Calu3 (cell line): Measurements from ENCODE around the gene B4GALT4. TPM values are rescaled to one million over a fixed set of nuclear protein-coding genes. Genes with fewer than 3 reads are reported as not detected.

ENCODE experiments used
- BruUV-seq: library from RNA; stranded (reverse); fragments of 400-500 nt; replicated peaks from 2 replicates; lab custom pipeline; 2021; lab: Mats Ljungman, UMichigan
- CTCF ChIA-PET: fragments of 300-600 bp; sonication (Branson Sonifier 250); formaldehyde crosslinking; loops from one replicate; lab custom pipeline; 2022; ENCODE audit warnings: antibody characterized with exemption; lab: Charles Lee
- DNase-seq: peaks from one replicate; pipeline ENCODE4 v3.0.0; 2022
- H3K27ac Mint-ChIP-seq: one replicate; pipeline ENCODE4 v1.8.0; 2022; ENCODE audit warnings: mixed read lengths; ENCODE audit not compliant: unreplicated experiment
- H3K27me3 Mint-ChIP-seq: one replicate; pipeline ENCODE4 v1.8.0; 2022; ENCODE audit warnings: mixed read lengths; ENCODE audit not compliant: unreplicated experiment
- H3K36me3 Mint-ChIP-seq: one replicate; pipeline ENCODE4 v1.8.0; 2022; ENCODE audit warnings: mild to moderate bottlenecking, moderate library complexity, mixed read lengths; ENCODE audit not compliant: insufficient read depth, unreplicated experiment
- H3K4me1 Mint-ChIP-seq: one replicate; pipeline ENCODE4 v1.8.0; 2022; ENCODE audit warnings: mild to moderate bottlenecking, low read depth, mixed read lengths; ENCODE audit not compliant: unreplicated experiment
- H3K4me3 Mint-ChIP-seq: one replicate; pipeline ENCODE4 v1.8.0; 2022; ENCODE audit warnings: mild to moderate bottlenecking, low read depth, moderate library complexity, mixed read lengths; ENCODE audit not compliant: unreplicated experiment
- H3K9me3 Mint-ChIP-seq: one replicate; pipeline ENCODE4 v1.8.0; 2022; ENCODE audit warnings: low read depth, mixed read lengths; ENCODE audit not compliant: unreplicated experiment
- CTCF ChIP-seq: fragments of 200-600 bp; IDR thresholded peaks from one replicate; pipeline ENCODE4 v1.8.0; 2022; ENCODE audit warnings: antibody characterized with exemption; ENCODE audit not compliant: unreplicated experiment
- intact Hi-C: fragments of 100-400 bp; cut with micrococcal nuclease; formaldehyde crosslinking; loops from one replicate; pipeline ENCODE4 v1.10.0; 2022; ENCODE audit not compliant: unreplicated experiment
- total RNA-seq: library from RNA; stranded (reverse); gene quantifications from 2 replicates; pipeline ENCODE4 v1.2.3, GENCODE V29; 2022

Gene B4GALT4
- total RNA-seq, 1 experiment from 2014 or later: 38.7 TPM

GRCh38 chr3:119259821-119260220 lies 19.1 kb upstream of the B4GALT4 start:
- no TSS peak for BruUV-seq
- CTCF ChIA-PET: no interaction called here
- TF ChIP-seq CTCF: no peak
- intact Hi-C loops: no loop called here
- Mint-ChIP-seq H3K9me3 (peaks cover 2% of the 10 kb centered on the region), H3K4me3 (no peak overlapping the region), H3K4me1 (peaks cover 19% of the 10 kb centered on the region), H3K27me3 (no peaks in the 10 kb centered on the region), H3K36me3 (peaks cover 8% of the 10 kb centered on the region), H3K27ac (no peak overlapping the region)
- DNase-seq: no peak

- no peak for DNase-seq
- CTCF ChIA-PET: interaction anchor here (2.1 kb wide), 1 partner anchor 18 kb away, joined by 9 read pairs; the partner anchor contains the start of gene B4GALT4
- no peaks in the 10 kb centered on the region for H3K27me3 Mint-ChIP-seq
- intact Hi-C loops: no loop called here
- no peak overlapping the region for H3K27ac Mint-ChIP-seq
- no peak for TF ChIP-seq CTCF
- H3K4me3 Mint-ChIP-seq: no peak overlapping the region
- peaks cover 8% of the 10 kb centered on the region for H3K36me3 Mint-ChIP-seq
- no TSS peak for BruUV-seq
- H3K4me1 Mint-ChIP-seq: peaks cover 19% of the 10 kb centered on the region
- peaks cover 2% of the 10 kb centered on the region for H3K9me3 Mint-ChIP-seq
Measured at GRCh38 chr3:119258915-119259314, 18.2 kb upstream of the B4GALT4 start.

GRCh38 chr3:119257654-119258410 lies 17.2 kb upstream of the B4GALT4 start:
- peaks cover 8% of the 10 kb centered on the region for H3K36me3 Mint-ChIP-seq
- intact Hi-C loops: no loop called here
- H3K4me1 Mint-ChIP-seq: peaks cover 19% of the 10 kb centered on the region
- no peak for TF ChIP-seq CTCF
- H3K27ac Mint-ChIP-seq: peak overlapping the region; percentile 81
- TSS peak; percentile 92 for BruUV-seq
- peaks cover 2% of the 10 kb centered on the region for H3K9me3 Mint-ChIP-seq
- CTCF ChIA-PET: interaction anchor here (1.0 to 2.1 kb wide), 3 partner anchors 10 to 583 kb away, joined by 3 to 9 read pairs (median 3); partner anchors contain the start of gene B4GALT4
- peak; percentile 27 for DNase-seq
- no peaks in the 10 kb centered on the region for H3K27me3 Mint-ChIP-seq
- H3K4me3 Mint-ChIP-seq: no peak overlapping the region

- no peak for TF ChIP-seq CTCF
- H3K36me3 Mint-ChIP-seq: peaks cover 8% of the 10 kb centered on the region
- H3K4me3 Mint-ChIP-seq: no peak overlapping the region
- DNase-seq: no peak
- CTCF ChIA-PET: interaction anchor here (1.0 to 2.1 kb wide), 2 partner anchors 11 to 16 kb away, joined by 3 to 9 read pairs; partner anchors contain the start of gene B4GALT4
- H3K4me1 Mint-ChIP-seq: peaks cover 19% of the 10 kb centered on the region
- BruUV-seq: no TSS peak
- no peaks in the 10 kb centered on the region for H3K27me3 Mint-ChIP-seq
- peaks cover 2% of the 10 kb centered on the region for H3K9me3 Mint-ChIP-seq
- intact Hi-C loops: no loop called here
- peak overlapping the region; percentile 81 for H3K27ac Mint-ChIP-seq
Measured at GRCh38 chr3:119257111-119257510, 16.4 kb upstream of the B4GALT4 start.
